Measurements from ENCODE around the gene MOV10. TPM values are rescaled to one million over a fixed set of nuclear protein-coding genes. Genes with fewer than 3 reads are reported as not detected.
"Not testable (repeated sequence)": the region's sequence is repeated elsewhere in the genome, so short reads cannot be mapped to it uniquely, and the experiment has no call there.

MOV10 gene
- total RNA-seq, 2 experiments from 2014 or later, result 80.6 to 89.3 TPM

DNA sequence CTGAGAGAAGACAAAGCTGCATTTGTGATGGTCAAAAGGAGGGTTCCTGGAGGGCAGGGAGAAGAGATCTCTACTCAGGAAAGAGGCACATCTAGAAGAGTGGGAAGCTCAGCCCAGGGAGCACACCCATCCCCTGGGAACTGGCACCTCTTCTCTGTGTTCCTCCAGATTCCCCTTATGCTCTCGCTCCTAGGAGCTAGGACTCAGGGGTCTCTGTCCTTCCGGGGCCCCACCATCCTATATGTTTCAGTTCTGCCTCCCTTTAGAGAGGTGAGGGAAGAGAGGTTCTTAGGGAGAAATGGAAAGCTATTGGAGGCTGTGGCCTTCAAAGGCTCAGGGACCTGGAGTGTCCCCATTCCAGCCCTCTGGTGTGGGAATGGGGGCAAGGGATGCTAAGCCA is 45.2 kb downstream of the MOV10 start:
- Histone ChIP-seq H3K4me3 (ENCODE audit: low read length) (no peak overlapping the region), H3K4me1 (ENCODE audit: insufficient read depth, low read length) (peaks cover 39% of the 10 kb centered on the region), H3K9me3 (ENCODE audit: control insufficient read depth in 1 of 2, insufficient read depth in 1 of 2, low read length in 2 of 2) (no peaks in the 10 kb centered on the region), H3K27me3 (ENCODE audit: control insufficient read depth in 1 of 2, insufficient read depth in 2 of 2, low read length in 2 of 2) (peaks cover 5 to 15% of the 10 kb centered on the region in 2 experiments), H3K36me3 (ENCODE audit: insufficient read depth, low read length) (no peaks in the 10 kb centered on the region), H3K27ac (ENCODE audit: low read depth in 1 of 2, low read length in 2 of 2) (no peak overlapping the region)
- CTCF ChIA-PET, result interaction anchor here (2.3 kb wide), 1 partner anchor 85 kb away, joined by 9 read pairs; no protein-coding TSS in a partner anchor
- H3K9me3 Mint-ChIP-seq, result no peaks in the 10 kb centered on the region
- H3K4me3 Mint-ChIP-seq, result no peak overlapping the region
- H3K36me3 Mint-ChIP-seq (ENCODE audit: low read depth), result no peaks in the 10 kb centered on the region
- intact Hi-C loops (cut with DNase I, micrococcal nuclease), result loop anchor here (5.0 to 10.0 kb wide), 6 partner anchors 102 to 1095 kb away; partner anchors contain the start of genes CAPZA1 (in 1 of the 2), RSBN1 (in 1 of the 2), SLC16A1 (in 1 of the 2) and ST7L (in 1 of the 2)
- peaks cover 30% of the 10 kb centered on the region for H3K27me3 Mint-ChIP-seq
- POLR2A ChIA-PET, result interaction anchor here (0.8 kb wide), 1 partner anchor 52 kb away, joined by 3 read pairs; no protein-coding TSS in a partner anchor
- TF ChIP-seq, protein P1, sequence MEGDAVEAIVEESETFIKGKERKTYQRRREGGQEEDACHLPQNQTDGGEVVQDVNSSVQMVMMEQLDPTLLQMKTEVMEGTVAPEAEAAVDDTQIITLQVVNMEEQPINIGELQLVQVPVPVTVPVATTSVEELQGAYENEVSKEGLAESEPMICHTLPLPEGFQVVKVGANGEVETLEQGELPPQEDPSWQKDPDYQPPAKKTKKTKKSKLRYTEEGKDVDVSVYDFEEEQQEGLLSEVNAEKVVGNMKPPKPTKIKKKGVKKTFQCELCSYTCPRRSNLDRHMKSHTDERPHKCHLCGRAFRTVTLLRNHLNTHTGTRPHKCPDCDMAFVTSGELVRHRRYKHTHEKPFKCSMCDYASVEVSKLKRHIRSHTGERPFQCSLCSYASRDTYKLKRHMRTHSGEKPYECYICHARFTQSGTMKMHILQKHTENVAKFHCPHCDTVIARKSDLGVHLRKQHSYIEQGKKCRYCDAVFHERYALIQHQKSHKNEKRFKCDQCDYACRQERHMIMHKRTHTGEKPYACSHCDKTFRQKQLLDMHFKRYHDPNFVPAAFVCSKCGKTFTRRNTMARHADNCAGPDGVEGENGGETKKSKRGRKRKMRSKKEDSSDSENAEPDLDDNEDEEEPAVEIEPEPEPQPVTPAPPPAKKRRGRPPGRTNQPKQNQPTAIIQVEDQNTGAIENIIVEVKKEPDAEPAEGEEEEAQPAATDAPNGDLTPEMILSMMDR (IDR thresholded peaks at IDR 0.05), result no peak
- H3K27ac Mint-ChIP-seq, result no peak overlapping the region
- ATAC-seq (ENCODE audit: poor library complexity) (no peak), DNase-seq (no peak)
- H3K4me1 Mint-ChIP-seq (ENCODE audit: low read depth), result peaks cover 35% of the 10 kb centered on the region

DNA sequence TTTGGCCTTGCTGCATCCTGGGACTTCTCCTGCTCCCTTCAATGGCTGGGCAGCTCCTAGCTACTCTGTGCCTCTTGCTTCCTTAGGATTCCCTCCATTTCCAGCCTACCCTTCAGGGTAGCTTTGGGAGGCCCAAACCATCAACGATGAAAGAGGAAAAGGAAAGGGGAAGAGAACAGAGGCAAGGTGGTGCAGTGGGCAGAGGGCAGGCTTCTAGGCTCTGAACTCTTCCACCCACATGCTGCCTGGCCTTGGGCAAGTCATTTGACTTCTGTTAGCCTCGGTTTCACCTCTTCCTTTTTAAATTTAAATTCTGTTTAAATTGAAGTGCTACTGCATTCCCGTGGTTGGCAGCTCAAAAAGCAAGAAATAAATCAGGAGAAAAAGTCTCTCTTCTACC is 46.3 kb downstream of the MOV10 start:
- Histone ChIP-seq H3K4me3 (ENCODE audit: low read length) (no peak overlapping the region), H3K4me1 (ENCODE audit: insufficient read depth, low read length) (peaks cover 32% of the 10 kb centered on the region), H3K27ac (ENCODE audit: low read depth in 1 of 2, low read length in 2 of 2) (no peak overlapping the region), H3K9me3 (ENCODE audit: control insufficient read depth in 1 of 2, insufficient read depth in 1 of 2, low read length in 2 of 2) (no peaks in the 10 kb centered on the region), H3K36me3 (ENCODE audit: insufficient read depth, low read length) (no peaks in the 10 kb centered on the region), H3K27me3 (ENCODE audit: control insufficient read depth in 1 of 2, insufficient read depth in 2 of 2, low read length in 2 of 2) (peaks cover 5 to 15% of the 10 kb centered on the region in 2 experiments)
- Mint-ChIP-seq H3K27me3 (peaks cover 30% of the 10 kb centered on the region), H3K4me3 (no peak overlapping the region), H3K36me3 (ENCODE audit: low read depth) (no peaks in the 10 kb centered on the region), H3K4me1 (ENCODE audit: low read depth) (peaks cover 29% of the 10 kb centered on the region), H3K9me3 (no peaks in the 10 kb centered on the region), H3K27ac (no peak overlapping the region)
- CTCF ChIA-PET, result interaction anchor here (1.4 kb wide), 1 partner anchor 352 kb away, joined by 3 read pairs; the partner anchor contains the start of gene LRIG2
- DNase-seq (no peak), ATAC-seq (ENCODE audit: poor library complexity) (no peak)
- POLR2A ChIA-PET, result no interaction called here
- intact Hi-C loops (cut with DNase I, micrococcal nuclease), result no loop called here
- TF ChIP-seq, protein P1 (IDR thresholded peaks at IDR 0.05), result no peak

DNA sequence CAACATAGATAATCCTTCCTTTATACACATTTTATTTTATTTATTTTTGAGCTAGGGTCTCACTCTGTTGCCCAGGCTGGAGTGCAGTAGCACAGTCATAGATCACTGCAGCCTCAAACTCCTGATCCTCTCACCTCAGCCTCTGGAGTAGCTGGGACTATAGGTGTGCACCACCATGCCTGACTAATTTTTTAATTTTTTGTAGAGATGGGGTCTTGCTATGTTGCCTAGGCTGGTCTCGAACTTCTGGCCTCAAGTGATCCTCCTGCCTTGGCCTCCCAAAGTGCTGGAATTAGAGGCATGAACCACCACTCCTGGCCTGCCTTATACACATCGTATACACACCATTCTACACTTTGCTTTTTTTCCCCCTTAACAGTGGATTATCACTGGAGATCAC is 46.8 kb downstream of the MOV10 start:
- H3K4me3 Mint-ChIP-seq; H3K36me3 Mint-ChIP-seq (ENCODE audit: low read depth); H3K9me3 ChIP-seq (ENCODE audit: control insufficient read depth in 1 of 2, insufficient read depth in 1 of 2, low read length in 2 of 2); H3K27ac Mint-ChIP-seq; POLR2A ChIA-PET; H3K36me3 ChIP-seq (ENCODE audit: insufficient read depth, low read length); intact Hi-C loops (cut with DNase I, micrococcal nuclease); ATAC-seq (ENCODE audit: poor library complexity); H3K27ac ChIP-seq (ENCODE audit: low read depth in 1 of 2, low read length in 2 of 2); DNase-seq; H3K4me3 ChIP-seq (ENCODE audit: low read length); H3K9me3 Mint-ChIP-seq: not testable (repeated sequence)
- CTCF ChIA-PET, result interaction anchor here (1.4 kb wide), 1 partner anchor 351 kb away, joined by 3 read pairs; the partner anchor contains the start of gene LRIG2
- H3K27me3 Mint-ChIP-seq, result peaks cover 30% of the 10 kb centered on the region
- H3K4me1 Mint-ChIP-seq (ENCODE audit: low read depth), result peaks cover 24% of the 10 kb centered on the region
- Histone ChIP-seq H3K4me1 (ENCODE audit: insufficient read depth, low read length) (peaks cover 27% of the 10 kb centered on the region), H3K27me3 (ENCODE audit: control insufficient read depth in 1 of 2, insufficient read depth in 2 of 2, low read length in 2 of 2) (peaks cover 5 to 15% of the 10 kb centered on the region in 2 experiments)
